AG08396 (cell line): ENCODE results near the gene GNA15.
A peak's percentile ranks its signal among the peaks of the same experiment; 100 is the strongest.

Source experiments
- DNase-seq: peaks from one replicate; pipeline ENCODE4 v3.0.0; 2012; ENCODE audit warnings: low spot score, mixed read lengths

GNA15 gene

GRCh38 chr19:3106509-3107141 lies 29.2 kb upstream of the GNA15 start:
- no peak for DNase-seq

GRCh38 chr19:3107658-3108057 lies 28.2 kb upstream of the GNA15 start:
- DNase-seq: no peak

GRCh38 chr19:3108775-3109174 lies 27.1 kb upstream of the GNA15 start:
- peak; percentile 75 for DNase-seq

- DNase-seq: no peak
These were observed 26.3 kb upstream of the GNA15 start for GRCh38 chr19:3109491-3109890.

- no peak for DNase-seq
These were observed 25.6 kb upstream of the GNA15 start for GRCh38 chr19:3110126-3110825.

- DNase-seq: no peak
These were observed 24.1 kb upstream of the GNA15 start for GRCh38 chr19:3111586-3112247.

GRCh38 chr19:3112375-3113099 lies 23.3 kb upstream of the GNA15 start:
- no peak for DNase-seq

- no peak for DNase-seq
These were observed 22.5 kb upstream of the GNA15 start for GRCh38 chr19:3113100-3114017.

- no peak for DNase-seq
These were observed 21.7 kb upstream of the GNA15 start for GRCh38 chr19:3114018-3114726.

GRCh38 chr19:3114811-3115210 lies 21.0 kb upstream of the GNA15 start:
- no peak for DNase-seq

- DNase-seq: no peak
These were observed 20.4 kb upstream of the GNA15 start for GRCh38 chr19:3115411-3115810.

GRCh38 chr19:3115916-3116602 lies 19.8 kb upstream of the GNA15 start:
- DNase-seq: peak; percentile 48

GRCh38 chr19:3116621-3117020 lies 19.2 kb upstream of the GNA15 start:
- no peak for DNase-seq

GRCh38 chr19:3117716-3118115 lies 18.1 kb upstream of the GNA15 start:
- DNase-seq: no peak

- DNase-seq: no peak
These were observed 17.4 kb upstream of the GNA15 start for GRCh38 chr19:3118232-3119070.

- DNase-seq: no peak
These were observed 16.7 kb upstream of the GNA15 start for GRCh38 chr19:3119071-3119595.

- DNase-seq: no peak
These were observed 16.0 kb upstream of the GNA15 start for GRCh38 chr19:3119693-3120380.

- DNase-seq: no peak
These were observed 15.1 kb upstream of the GNA15 start for GRCh38 chr19:3120611-3121276.
